Skeletal muscle tissue (tissue), 4 donors: ENCODE results near the gene CEND1. TPM values are rescaled to one million over a fixed set of nuclear protein-coding genes. Genes with fewer than 3 reads are reported as not detected.

Experiments
- H3K27ac ChIP-seq: one replicate; pipeline ENCODE4 v1.7.0; 2013; ENCODE audit warnings: mild to moderate bottlenecking, low read depth, low read length, inconsistent platforms
- H3K27me3 ChIP-seq, 3 donors: one replicate each; pipeline ENCODE4 v1.7.0; 2013; ENCODE audit warnings: low read length in 3 of 3; ENCODE audit not compliant: control insufficient read depth in 3 of 3, insufficient read depth in 3 of 3
- H3K36me3 ChIP-seq, 3 donors: one replicate each; pipeline ENCODE4 v1.7.0; 2013; ENCODE audit warnings: low read length in 3 of 3; ENCODE audit not compliant: control insufficient read depth in 3 of 3, insufficient read depth in 3 of 3
- H3K4me1 ChIP-seq, 3 donors: one replicate each; pipeline ENCODE4 v1.7.0; 2013; ENCODE audit warnings: low read length in 3 of 3, mild to moderate bottlenecking in 3 of 3; ENCODE audit not compliant: control insufficient read depth in 3 of 3, insufficient read depth in 3 of 3
- H3K4me3 ChIP-seq, 3 donors: one replicate each; pipeline ENCODE4 v1.7.0; 2013; ENCODE audit warnings: low read length in 3 of 3
- H3K9ac ChIP-seq, 3 donors: one replicate each; pipeline ENCODE4 v1.7.0; 2013; ENCODE audit warnings: low read length in 3 of 3, mild to moderate bottlenecking in 3 of 3, moderate library complexity in 2 of 3, low read depth in 1 of 3
- H3K9me3 ChIP-seq, 3 donors: one replicate each; pipeline ENCODE4 v1.7.0; 2013; ENCODE audit warnings: low read length in 3 of 3; ENCODE audit not compliant: control insufficient read depth in 3 of 3
- total RNA-seq: library from RNA; depleted of rRNA; stranded (reverse); fragments of >200 nt; gene quantifications from one replicate; pipeline ENCODE4 v1.2.3, GENCODE V29; 2014
- donor health status: Osteomylitis.

The CEND1 gene
- total RNA-seq, 1 donor from 2014 or later: not detected

DNA sequence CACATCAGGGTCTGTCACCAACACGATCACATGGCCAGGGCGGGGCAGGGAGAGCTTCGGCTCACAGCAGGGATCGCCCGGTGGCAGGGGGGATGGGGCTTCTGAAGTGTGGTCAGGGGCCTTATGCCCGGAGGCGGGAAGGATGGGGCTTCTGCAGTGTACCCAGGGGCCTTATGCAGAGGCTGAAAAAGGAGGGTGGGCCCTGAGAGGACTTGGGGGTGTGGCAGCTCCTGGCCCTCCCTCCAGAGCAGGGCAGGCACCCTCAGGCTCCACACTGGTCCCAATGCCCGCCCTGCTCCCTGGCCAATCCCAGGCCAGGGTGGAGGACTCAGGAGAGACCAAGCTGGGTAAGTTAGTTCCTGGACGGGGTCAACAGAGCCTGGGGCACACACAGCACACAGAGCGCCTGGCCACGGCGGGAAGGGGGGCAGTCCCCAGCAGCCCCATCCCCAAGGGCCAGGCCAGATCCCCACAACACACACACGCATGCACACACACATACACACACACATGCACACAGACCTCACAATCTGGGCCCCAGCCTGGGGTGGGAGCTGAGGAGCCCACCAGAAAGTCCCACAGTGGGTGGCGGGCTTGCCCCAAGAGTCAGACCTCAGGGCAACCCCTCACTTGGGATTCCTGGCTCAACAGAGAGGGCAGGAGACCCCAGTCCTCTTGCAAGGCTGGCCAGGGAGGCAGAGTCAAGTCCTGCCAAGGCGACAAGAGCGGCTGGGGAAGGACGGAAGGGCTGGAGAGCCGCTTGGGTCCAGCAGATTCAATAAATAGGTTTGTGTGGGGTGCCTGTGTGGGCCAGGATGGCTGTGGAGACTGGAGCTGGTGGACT lies 1.1 kb upstream of the CEND1 start:
- no peaks in the 10 kb centered on the region for H3K9me3 ChIP-seq
- no peak overlapping the region for H3K4me3 ChIP-seq
- H3K36me3 ChIP-seq: no peaks in the 10 kb centered on the region
- H3K4me1 ChIP-seq: peaks cover 6 to 24% (median 13%) of the 10 kb centered on the region in 3 donors
- H3K27ac ChIP-seq: no peak overlapping the region
- peaks cover 33 to 59% (median 55%) of the 10 kb centered on the region in 3 donors for H3K27me3 ChIP-seq
- no peak overlapping the region for H3K9ac ChIP-seq

DNA sequence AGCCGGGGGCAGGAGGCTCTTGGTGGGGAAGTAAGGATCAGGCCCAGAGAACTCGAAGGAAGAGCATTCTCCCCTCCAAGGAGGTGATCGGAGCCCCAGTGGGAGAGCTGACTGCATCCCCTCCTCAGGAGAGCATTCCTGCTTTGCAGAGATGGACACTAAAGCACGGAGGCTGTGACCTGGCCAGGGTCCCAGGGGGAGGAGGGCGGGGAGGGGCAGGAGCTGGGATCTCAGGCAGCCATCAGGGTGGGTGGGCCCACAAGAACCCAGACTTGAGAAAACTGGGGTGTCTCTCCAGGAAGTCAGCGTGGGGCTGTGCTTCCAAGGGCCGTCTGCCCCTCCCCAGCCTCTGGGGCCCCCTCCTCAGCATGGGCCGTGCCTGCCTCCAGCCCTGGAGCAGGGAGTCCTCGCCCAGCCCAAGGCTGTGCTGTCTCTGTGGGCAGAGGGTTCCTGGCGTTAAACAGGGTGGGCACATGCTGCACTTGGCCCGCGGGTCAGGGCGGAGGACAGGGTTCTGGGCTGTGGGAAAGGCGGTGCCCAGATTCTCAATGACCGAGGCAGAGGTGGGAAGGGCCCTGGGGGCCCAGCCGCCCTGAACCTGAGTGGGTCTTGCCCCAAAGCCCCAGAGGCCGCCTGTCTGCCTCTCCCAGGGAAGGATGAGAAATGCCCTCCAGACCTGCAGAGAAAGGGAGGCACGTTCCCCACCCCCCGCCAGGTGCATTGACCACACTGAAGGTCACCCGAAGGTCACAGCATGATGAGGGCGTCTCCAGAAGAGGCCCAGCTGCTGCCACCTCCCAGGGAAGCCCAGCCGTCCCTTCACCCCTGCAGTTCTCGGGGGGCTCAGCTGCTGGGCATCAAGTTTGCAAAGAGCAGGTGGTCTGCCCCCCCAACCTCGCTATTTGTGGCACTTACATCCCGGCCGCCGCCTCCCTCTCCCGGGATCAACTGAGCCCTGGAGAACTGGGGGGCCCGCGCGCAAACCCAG lies 643 bp downstream of the CEND1 start:
- Histone ChIP-seq H3K4me3 (no peak overlapping the region), H3K27ac (no peak overlapping the region), H3K4me1 (peaks cover 0 to 12% (median 0%) of the 10 kb centered on the region in 3 donors), H3K9me3 (no peaks in the 10 kb centered on the region), H3K27me3 (peaks cover 30 to 52% (median 45%) of the 10 kb centered on the region in 3 donors), H3K36me3 (no peaks in the 10 kb centered on the region), H3K9ac (no peak overlapping the region)

DNA sequence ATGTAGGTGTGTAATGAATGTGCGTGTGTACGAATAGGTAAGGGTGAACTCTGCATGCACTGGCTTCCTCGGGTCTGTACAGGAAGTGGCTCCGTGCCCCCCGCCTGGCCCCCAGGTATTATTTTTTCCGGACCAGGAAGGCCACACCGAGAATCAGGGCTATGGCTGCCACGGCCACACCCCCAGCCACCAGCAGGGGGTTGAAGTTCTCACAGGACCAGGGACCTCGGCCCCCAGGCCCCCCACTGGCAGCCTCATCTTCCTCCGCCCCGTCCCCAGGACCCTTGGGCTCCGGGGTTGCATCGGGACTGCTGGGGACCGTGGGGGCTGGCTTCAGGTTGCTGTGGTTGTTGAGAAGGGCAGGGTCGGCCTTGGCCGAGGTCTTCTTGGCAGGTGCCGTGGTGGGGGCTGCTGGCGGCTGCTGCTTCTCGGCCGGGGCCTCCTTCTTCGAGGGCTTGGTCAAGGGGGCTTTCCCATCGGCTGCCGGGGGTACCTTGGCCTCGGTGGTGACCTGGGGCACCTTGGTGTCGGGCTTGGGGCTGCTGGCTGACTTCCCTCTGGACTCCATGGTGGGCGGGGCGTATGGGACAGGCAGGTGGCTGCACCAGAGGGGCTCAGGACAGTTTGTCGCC lies 1.8 kb downstream of the CEND1 start:
- Histone ChIP-seq H3K9ac (no peak overlapping the region), H3K27me3 (peaks cover 30 to 42% (median 37%) of the 10 kb centered on the region in 3 donors), H3K4me1 (peaks cover 8 to 12% (median 8%) of the 10 kb centered on the region in 3 donors), H3K4me3 (no peak overlapping the region), H3K9me3 (no peaks in the 10 kb centered on the region), H3K27ac (no peak overlapping the region), H3K36me3 (no peaks in the 10 kb centered on the region)

DNA sequence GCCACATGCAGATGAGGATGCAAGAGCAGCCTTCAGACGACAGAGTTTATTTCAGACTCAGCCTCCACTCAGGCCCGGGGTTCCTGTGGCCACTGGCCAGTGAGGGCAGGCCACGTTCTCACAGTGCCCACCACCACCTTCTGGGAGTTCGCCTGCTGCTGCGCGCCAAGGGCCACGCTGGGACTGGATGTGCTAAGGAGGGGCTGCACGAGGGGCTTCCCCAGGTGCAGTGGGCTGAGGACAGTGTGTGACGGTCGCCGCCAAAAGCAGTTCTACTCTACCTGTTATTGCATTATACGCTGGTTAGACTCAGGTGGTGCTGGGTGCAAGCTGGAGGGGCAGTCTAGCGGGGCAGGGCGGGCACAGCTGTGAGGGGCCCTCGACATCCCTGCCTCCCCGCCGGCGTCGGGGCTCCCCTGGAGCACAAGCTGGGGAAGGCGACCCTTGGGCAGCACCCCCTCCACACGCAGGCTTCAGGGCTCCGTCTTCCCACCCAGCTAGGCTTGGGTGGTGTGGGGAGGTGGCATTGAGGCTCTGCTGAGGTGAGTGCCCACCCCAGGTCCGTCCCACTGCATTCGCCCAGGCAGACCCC lies 2.7 kb downstream of the CEND1 start:
- H3K9me3 ChIP-seq: no peaks in the 10 kb centered on the region
- H3K4me1 ChIP-seq: peaks cover 14 to 22% (median 16%) of the 10 kb centered on the region in 3 donors

DNA sequence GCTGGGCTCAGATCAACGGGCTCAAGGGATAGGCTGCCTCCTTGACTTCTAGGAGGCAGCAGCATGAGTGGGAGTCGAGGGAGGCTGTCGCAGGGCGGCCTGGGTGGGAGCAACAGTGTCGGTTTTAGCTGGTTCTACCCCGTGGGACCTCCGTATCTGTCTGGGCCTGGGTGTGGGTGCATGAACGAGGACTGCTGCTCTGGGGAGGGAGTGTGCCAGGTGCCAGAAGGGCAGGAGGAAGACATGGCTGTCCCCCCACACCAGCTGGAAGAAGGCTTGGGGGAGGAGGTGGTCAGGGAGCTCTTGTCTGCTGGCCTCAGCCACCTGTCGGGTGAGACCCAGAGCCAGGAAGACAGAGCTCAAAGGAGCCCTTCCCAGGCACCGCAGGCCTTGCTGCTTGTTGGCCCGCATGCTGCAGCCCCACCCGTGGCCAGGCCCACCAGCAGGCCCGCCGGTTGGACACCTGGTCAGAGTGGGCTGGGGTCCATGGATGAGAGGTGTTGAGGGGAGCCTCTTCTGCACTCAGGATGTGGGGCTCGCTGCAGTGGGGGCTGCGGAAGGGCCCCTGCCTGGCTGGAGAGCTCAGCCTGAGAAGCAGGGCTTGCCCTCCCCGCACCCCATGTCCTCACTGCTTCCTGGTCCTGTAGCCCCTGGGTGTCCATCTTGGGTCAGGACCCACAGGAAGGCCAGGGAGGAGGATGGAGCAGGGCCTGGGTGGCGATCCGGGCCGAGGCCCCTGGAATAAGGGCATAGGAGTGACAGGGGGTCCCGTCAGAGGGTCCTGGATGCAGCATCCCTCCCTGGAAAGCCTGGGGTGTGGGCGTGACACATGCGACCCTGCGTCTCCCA lies 3.4 kb downstream of the CEND1 start:
- Histone ChIP-seq H3K36me3 (no peaks in the 10 kb centered on the region), H3K4me3 (no peak overlapping the region), H3K27ac (no peak overlapping the region), H3K27me3 (peaks cover 30 to 36% (median 34%) of the 10 kb centered on the region in 3 donors), H3K9me3 (no peaks in the 10 kb centered on the region), H3K4me1 (peaks cover 14 to 22% (median 16%) of the 10 kb centered on the region in 3 donors), H3K9ac (no peak overlapping the region)

More for the DNA sequence above, 2.7 kb downstream of the CEND1 start:
- H3K27me3 ChIP-seq: peaks cover 30 to 39% (median 37%) of the 10 kb centered on the region in 3 donors
- no peak overlapping the region for H3K27ac ChIP-seq
- H3K36me3 ChIP-seq: no peaks in the 10 kb centered on the region
- no peak overlapping the region for H3K9ac ChIP-seq
- no peak overlapping the region for H3K4me3 ChIP-seq

DNA sequence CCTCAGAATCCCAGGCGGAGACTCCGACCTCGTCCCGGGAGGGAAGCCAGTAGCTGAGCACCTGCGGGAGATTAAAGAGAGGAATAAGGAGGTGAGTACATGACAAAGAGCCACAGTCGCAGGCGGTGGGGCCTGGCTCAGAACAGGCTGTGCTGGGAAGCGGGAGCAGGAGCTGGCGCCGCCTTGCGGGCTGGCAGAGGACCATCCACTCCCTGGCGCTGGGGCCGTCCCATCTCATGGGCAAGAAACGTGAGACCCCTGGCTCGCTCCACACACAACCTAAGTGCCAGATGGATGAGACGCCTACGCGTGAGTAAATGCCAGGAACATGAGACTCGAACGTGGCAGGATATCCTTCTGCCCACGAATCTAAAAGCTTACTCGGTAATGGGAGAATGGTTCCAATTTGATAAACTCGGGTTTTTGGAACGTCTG lies 6.3 kb downstream of the CEND1 start:
- Histone ChIP-seq H3K4me3 (peak overlapping the region; percentile 15 to 47 (median 46)), H3K36me3 (peaks cover 8 to 10% (median 10%) of the 10 kb centered on the region in 3 donors), H3K27ac (peak overlapping the region; percentile 54), H3K4me1 (peaks cover 16 to 19% (median 16%) of the 10 kb centered on the region in 3 donors), H3K27me3 (peaks cover 13 to 16% (median 14%) of the 10 kb centered on the region in 3 donors), H3K9ac (peak overlapping the region; percentile 47 to 62 (median 56)), H3K9me3 (no peaks in the 10 kb centered on the region)

DNA sequence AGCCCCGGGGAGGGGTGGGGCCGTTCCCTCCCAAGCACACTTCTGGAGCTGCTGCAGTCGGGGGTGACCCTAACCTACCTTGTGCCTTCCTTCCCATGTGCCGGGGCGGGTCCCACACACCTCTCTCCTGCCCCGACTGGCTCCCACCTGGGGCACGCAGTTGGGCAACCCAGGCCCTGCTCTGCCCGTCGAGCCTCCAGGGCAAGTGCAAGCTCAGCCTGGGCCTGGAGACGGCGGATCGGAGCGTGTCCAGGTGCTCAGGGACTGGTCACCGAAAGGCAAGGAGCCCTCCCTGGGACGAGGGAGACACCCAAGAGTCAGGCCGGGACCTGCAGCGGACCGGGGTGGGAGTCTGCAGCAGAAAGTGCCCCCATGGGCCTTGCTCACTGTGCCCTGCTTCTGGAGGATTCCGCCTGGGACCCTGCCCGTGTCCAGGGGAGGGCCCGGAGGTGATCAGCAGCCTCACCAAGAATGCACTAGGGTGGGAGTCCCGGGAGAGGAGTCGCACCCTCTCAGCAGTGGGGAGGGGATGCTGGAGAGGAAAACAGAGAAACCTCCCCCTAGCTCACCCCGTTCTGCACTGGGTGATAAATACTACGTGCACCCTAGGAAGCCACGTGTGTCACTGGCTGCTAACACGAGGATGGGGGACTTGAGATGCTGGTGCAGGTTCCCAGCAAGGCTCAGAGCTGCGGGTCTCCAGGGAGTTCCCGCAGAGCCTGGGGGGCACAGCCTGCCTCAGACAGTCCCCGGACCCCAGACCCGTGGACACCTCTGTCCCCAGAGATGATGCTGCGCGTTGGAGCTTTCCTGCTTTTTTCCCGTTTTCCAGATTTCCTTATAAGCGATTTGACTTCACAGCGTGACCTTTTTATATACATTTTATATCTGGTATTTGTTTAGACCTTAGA lies 7.4 kb downstream of the CEND1 start:
- Histone ChIP-seq H3K4me3 (no peak overlapping the region), H3K36me3 (peaks cover 8 to 10% (median 10%) of the 10 kb centered on the region in 3 donors), H3K9ac (peak overlapping the region in 1 of 3 donors; percentile 62), H3K9me3 (no peaks in the 10 kb centered on the region), H3K4me1 (peaks cover 21 to 26% (median 21%) of the 10 kb centered on the region in 3 donors), H3K27ac (no peak overlapping the region), H3K27me3 (peaks cover 5 to 8% (median 7%) of the 10 kb centered on the region in 3 donors)

DNA sequence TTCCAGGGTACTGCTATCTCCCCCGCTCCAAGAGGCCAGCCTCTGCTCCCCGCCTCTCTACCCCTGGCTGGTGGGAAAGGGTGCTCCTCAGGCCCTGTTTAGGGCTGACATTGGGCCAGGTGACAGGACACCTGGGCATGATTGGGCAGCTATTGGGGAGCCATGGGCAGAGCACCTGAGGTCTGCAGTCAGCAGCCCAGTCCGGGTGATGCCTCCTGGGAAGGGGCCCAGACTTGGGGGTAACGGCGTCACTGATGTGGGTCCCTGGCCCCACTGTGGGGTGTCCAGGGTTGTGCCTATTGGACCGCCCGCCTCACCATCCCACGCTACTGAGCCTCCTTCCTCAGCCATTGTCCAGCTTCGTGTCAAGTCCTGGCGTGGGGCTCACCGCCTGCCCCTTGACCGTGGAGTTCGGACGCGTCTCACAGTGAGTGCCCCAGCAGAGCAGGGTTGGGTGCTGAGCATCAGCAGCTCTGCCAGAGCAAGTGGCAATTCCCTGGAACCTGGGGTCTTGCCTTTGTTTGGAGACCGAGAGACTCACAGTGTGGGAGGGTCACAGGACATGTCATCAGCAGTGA lies 9.8 kb downstream of the CEND1 start:
- peaks cover 34 to 39% (median 35%) of the 10 kb centered on the region in 3 donors for H3K4me1 ChIP-seq
- no peak overlapping the region for H3K4me3 ChIP-seq
- no peaks in the 10 kb centered on the region for H3K27me3 ChIP-seq

More for the DNA sequence above, 9.8 kb downstream of the CEND1 start:
- Histone ChIP-seq H3K9ac (no peak overlapping the region), H3K9me3 (no peaks in the 10 kb centered on the region), H3K27ac (no peak overlapping the region), H3K36me3 (peaks cover 8 to 10% (median 10%) of the 10 kb centered on the region in 3 donors)
